ENCODE data around the gene TFPI.

DNA sequence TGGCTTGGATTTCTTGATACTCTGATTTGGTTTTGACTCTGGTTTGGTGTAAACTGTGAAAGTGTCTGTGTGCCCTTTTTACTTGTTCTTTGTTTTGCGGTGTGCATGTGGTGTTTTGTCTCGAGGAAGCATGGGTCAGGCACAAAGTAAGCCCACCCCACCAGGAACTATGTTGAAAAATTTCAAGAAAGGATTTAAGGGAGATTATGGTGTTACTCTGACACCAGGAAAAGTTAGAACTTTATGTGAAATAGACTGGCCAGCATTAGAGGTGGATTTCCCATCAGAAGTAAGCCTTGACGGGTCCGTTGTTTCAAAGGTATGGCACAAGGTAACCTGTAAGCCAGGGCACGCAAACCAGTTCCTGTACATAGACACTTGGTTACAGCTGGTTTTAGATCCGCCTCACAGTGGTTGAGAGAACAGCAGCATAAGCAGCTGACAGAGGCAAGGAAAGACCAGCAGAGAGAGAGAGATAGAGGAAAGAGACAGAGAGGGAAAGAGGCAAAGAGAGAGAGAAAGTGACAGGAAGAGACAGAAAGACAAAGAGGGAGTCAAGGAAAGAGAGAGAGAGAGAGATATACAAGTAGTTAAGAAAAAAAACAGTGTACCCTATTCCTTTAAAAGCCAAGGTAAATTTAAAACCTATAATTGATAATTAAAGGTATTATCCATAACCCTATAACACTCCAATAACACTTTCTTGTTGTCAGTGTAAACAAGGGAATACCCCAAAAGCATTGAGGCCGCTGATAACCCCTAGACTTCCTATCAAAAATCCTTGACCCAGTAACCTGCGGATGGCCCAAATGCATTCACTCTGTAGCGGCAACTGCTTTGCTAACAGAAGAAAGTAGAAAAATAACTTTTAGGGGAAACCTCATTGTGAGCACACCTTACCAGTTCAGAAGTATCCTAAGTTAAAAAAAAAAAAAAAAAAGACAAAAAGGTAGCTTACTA, 42.6 kb downstream of the TFPI start:
- TF ChIP-seq, protein P1, sequence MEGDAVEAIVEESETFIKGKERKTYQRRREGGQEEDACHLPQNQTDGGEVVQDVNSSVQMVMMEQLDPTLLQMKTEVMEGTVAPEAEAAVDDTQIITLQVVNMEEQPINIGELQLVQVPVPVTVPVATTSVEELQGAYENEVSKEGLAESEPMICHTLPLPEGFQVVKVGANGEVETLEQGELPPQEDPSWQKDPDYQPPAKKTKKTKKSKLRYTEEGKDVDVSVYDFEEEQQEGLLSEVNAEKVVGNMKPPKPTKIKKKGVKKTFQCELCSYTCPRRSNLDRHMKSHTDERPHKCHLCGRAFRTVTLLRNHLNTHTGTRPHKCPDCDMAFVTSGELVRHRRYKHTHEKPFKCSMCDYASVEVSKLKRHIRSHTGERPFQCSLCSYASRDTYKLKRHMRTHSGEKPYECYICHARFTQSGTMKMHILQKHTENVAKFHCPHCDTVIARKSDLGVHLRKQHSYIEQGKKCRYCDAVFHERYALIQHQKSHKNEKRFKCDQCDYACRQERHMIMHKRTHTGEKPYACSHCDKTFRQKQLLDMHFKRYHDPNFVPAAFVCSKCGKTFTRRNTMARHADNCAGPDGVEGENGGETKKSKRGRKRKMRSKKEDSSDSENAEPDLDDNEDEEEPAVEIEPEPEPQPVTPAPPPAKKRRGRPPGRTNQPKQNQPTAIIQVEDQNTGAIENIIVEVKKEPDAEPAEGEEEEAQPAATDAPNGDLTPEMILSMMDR (conservative IDR thresholded peaks at IDR 0.05; ENCODE audit: low read length), result no peak
- no peak for TF ChIP-seq EZH2phosphoT487 (IDR thresholded peaks at IDR 0.05; ENCODE audit: borderline replicate concordance, low read depth, low read length)

All from OCI-LY7 (cell line).